Measurements from ENCODE around the gene SEPTIN12.

Gene SEPTIN12

GRCh38 chr16:4787627-4788482 lies at the start of gene SEPTIN12:
TSS of gene SEPTIN12 (minus strand) at chr16:4788345. CDS start at chr16:4787645, 700 bp downstream.
- no peak for FAIRE-seq

- no peak for FAIRE-seq
Observed at GRCh38 chr16:4836727-4837126, 48.6 kb upstream of the SEPTIN12 start.

- FAIRE-seq = no peak
Observed at GRCh38 chr16:4833584-4833983, 45.4 kb upstream of the SEPTIN12 start.

GRCh38 chr16:4832698-4833343 lies 44.7 kb upstream of the SEPTIN12 start:
- no peak for FAIRE-seq

GRCh38 chr16:4831616-4832015 lies 43.5 kb upstream of the SEPTIN12 start:
- no peak for FAIRE-seq

- FAIRE-seq = no peak
Observed at GRCh38 chr16:4830408-4830807, 42.3 kb upstream of the SEPTIN12 start.

- FAIRE-seq = no peak
Observed at GRCh38 chr16:4828567-4829321, 40.6 kb upstream of the SEPTIN12 start.

DNA sequence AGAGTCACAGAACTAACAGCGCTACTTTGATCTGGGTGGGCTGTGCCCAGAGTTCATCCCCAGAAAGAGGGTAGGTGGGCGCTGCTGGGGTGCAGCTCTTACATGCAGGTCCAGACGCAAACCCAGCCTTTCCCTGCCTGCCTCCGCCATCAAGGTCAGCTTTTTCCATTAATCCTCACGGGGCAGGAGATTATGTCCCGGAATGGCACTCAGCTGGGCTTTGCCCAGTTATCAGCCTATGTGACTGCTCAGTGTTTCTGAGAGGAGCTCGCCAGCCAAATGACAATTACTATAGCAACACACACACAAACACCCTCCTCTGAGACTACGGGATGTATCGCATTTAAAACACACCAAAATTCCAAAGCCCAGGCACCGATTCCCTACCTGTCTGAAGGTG lies 38.8 kb upstream of the SEPTIN12 start:
- no peak for FAIRE-seq

DNA sequence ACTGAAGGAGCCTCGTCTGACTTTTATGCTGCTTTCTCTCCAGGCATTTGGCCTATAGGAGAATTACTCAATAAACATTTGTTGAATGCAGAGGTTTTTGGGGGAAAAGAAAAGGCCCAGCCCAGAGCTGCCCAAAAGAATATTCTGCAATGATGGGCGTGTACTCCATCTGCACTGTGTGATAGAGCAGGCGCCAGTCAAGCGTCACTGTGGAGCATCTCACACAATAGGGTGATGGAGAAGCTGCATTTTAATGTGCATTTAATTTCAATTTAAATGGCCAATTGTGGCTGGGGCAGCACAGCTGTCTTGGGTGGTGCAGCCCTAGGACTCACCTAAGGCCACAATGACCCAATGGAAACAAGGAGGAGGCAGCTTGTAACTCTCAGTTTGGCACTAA lies 38.4 kb upstream of the SEPTIN12 start:
- no peak for FAIRE-seq

- FAIRE-seq = no peak
Observed at GRCh38 chr16:4825196-4825595, 37.1 kb upstream of the SEPTIN12 start.

DNA sequence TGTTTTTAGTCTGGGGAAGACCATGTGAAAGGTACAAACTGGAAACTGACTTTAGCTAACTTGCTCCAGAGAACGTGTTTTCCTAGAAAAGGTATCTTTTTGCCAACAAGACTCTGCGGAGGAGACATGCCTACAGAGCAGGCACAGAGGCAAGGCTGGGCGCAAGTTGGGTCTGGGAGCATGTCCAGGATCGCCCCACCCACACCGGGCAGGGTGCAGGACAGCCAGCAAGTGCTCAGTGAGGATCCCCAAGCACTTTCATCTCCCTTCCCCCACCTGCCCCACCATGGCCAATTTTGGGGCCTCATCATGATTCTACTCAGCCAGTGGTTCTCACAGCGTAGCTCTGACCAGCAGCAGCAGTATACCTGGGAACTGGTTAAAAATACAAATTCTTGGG lies 32.5 kb upstream of the SEPTIN12 start:
- no peak for FAIRE-seq

DNA sequence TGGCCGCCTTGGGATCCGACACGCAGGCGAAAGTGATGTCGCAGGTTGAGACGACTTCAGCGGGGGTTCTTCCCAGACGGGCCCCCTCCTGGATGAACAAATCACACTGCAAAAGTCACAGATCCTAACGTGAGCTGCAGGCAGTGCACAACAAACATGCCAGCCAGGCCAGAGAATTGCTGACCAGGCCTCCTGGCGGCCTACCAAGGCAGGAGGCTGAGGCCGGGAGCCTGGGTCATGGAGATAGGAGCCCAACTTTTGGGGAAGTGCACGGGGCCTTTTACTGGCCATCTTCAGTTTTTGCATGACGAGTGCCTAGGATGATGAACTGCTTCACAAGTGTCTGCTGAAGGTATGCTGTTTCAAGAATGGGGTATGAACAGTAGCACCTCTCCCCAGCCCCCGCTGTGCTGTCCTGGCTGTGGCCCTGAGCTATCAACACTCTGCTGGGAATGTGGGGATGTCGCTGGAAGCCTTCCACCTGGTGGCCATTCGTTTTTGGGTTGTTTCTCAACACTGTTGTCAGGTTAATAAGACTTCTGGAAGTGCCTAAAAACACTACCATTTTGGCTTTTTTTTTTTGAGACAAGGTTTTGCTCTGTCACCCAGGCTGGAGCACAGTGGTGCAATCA lies 26.5 kb upstream of the SEPTIN12 start:
- no peak for FAIRE-seq

DNA sequence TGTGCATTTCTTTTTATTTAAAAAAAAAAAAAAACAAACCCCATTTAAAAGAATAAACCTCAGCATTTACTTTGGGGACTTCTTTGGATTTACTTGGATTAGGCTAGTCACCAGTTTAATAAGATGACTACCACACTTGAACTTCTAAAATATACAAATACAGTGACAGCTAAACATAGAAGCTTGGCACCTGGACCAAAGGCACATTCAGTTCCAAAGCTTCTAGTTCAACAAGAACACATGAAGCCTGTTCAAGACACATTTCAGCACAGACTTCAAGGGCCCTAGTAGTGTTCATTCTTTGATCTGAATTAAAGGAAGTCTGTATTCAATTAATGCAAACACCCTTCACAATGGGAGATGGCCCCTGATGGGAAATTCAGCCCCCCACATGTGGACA lies 25.9 kb upstream of the SEPTIN12 start:
- no peak for FAIRE-seq

GRCh38 chr16:4813251-4814003 lies 25.3 kb upstream of the SEPTIN12 start:
- FAIRE-seq = no peak

DNA sequence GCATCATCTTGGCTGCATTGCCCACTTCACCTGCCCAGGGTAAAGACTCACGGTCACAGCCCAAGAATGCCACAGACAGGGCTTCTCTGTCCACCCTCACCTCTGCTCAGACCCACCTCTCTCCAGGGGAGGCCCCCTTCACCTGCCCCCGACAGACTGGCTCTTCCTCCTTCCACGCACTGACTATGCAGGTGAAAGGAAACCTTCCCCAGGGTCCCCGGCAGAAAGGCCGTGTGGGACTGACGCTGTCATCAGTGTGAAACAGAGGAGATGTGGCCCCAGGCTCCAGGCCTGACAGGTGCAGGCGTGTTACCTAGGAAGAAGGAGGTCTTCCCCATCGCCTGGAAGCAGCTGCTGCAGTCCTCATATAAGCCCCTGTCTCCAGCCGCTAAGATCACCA lies 23.6 kb upstream of the SEPTIN12 start:
- FAIRE-seq = no peak

DNA sequence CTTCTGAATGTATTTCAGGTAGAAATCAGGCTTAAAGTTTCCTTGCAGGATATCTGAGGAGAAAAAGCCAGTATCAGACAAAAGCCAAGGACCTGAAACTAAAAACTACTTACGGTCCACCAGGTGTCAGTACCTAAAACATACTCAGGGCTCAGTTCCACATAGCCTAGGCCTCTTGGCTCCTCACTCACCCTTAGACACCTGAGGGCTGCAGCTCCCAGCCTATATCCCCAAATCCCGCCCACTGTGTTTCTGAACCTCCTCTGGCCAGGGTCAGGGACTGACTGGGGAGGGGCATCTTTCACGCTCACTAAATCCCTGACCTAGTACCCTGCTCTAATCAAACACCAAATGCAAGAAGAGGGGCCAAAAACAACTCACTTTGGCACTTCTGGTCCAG lies 23.1 kb upstream of the SEPTIN12 start:
- FAIRE-seq = no peak

GRCh38 chr16:4806280-4806679 lies 18.1 kb upstream of the SEPTIN12 start:
- no peak for FAIRE-seq

- FAIRE-seq = no peak
Observed at GRCh38 chr16:4805231-4805630, 17.1 kb upstream of the SEPTIN12 start.

- no peak for FAIRE-seq
Observed at GRCh38 chr16:4803898-4804762, 16.0 kb upstream of the SEPTIN12 start.

GRCh38 chr16:4803401-4803844 lies 15.3 kb upstream of the SEPTIN12 start:
- no peak for FAIRE-seq

DNA sequence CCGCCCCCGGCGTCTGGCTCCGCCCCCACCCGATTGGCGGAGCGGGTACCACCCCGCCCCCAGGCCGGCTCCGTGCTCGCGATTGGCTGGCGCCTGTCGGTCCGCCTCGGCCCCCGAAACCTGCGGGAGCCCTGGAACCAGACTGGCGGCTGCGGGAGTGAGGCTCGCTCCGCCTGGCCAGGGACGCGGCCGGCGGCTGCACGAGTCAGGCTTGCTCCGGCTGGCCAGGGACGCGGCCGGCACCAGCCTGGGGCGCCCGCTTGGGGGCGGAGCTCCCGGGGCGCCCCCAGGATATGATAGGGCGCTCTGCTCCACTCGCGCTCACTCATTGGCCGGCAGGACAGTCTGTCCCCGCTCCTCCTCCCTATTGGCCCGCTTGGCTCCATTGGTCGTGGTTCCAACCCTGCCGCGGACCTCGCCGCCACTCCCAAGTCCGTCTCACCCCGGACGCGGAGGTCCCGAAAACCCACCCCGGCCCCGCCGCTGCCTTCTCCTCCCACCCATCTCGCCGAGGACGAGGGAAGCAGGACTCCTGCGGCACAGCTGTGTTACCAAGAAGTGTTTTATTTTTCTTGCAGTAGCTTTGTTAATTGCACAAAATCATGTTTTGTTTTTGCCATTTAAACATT lies 14.6 kb upstream of the SEPTIN12 start:
- no peak for FAIRE-seq

Data from TTC549 (cell line).